Activated CD4-positive, CD25-positive, alpha-beta regulatory T cell treated with anti-CD3 and anti-CD28 coated beads, Interleukin-2, amount 50 U/mL, for 16 hours (primary cell): ENCODE measurements around the gene POR.
"Not testable (repeated sequence)": the region's sequence is repeated elsewhere in the genome, so short reads cannot be mapped to it uniquely, and the experiment has no call there.

ENCODE experiments used
- DNase-seq: peaks from one replicate; pipeline ENCODE4 v3.0.0-alpha.2; 2020; ENCODE audit warnings: low read depth, low spot score

Gene POR

DNA sequence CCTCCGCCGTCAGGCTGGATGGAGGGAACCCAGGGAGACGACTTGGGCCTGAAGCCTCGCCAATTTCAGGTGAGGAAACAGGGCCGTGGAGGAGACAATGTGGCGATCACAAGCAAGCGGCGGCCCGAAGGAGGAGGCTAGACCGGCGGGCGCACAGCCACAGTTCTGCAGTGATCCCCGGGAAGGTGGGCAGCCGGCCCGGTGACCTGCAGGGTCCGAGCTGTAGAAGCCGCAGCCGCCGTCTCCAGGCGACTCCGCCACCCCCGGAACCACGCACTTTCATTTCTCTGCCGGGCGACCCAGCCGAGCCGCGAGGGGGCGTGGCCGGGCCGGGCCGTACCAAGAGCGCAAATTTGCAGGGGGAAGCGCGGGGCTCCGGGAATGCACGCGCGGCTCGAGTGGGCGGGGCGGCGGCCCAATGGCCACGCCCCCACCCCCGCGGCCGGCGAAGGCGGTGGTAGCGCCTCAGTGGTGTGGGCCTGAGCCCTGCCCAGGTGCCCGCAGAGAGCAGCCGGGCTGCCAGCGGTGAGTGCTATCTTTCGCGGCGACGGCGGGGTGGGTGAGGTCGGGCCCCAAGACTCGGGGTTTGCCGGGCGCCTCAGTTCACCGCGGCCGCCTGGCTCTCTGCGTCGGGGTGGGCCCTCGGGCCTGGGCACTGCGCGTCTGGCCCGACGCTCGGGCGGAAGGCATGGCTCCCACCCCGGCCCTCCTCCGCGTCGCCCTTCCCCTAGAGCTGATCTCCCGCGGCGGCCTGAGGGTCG is at the start of gene POR:
Gene POR (plus strand): TSS at position 501 of the 761 bp plus-strand sequence. CDS start 38,847 bp downstream, outside the sequence.
- peak; percentile 94 for DNase-seq

DNA sequence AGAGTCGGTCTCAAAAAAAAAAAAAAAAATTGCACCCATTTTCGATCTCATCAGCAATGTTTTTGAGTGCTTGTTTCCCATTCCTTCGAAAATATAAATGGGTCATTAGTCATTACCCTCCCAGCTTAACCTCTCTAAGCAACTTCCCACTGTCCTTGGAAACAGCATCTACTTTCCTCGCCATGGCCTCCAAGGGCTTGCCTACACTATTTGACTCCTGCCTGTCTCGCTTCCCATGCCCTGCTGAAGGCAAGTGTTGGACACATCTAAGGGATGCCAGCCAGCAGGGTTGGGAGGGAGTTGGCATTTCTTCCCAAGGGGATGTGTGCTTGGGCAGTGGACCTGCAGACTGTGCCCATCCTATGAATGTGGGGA is 48.9 kb upstream of the POR start:
- DNase-seq = no peak

DNA sequence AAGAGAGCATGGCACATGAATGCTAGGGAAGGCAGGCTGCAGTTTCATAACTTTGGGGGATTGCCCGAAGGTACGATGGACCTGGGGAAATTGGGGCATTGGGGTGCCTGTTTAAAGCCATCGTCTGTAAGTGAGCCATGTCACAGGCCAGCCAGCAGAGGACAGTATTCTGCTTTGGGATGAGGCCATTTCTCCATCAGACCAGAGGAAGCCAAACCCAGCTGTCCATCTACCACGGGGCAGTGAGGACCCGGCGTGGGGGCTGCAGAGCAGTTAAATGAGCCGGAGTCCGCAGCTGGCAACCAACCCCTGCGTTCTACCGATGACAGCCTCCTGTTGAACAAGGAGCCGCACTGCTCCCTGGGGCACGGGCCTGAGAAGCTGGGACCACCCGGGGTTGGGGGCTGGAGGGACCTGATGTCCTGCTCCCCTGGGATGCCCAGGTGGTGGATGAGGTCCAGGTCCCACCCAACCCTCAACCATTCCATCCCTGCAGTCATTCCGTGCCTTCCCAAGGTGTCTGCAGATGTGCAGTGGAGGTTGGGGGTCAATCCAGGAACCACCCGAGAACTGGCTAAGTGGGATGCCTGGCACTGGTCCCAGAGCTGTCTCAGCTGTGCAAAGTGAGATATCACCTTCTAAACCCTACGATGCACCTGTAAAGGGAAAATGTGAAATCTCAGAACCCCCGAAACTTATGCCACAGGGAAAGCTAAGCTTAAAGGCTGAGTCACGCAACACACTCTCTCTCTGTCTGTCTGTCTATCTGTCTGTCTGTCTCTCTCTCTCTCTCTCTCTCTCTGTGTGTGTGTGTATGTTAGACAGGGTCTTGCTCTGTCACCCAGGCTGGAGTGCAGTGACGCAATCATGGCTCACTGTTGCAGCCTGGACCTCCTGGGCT is 48.2 kb upstream of the POR start:
- DNase-seq = no peak

DNA sequence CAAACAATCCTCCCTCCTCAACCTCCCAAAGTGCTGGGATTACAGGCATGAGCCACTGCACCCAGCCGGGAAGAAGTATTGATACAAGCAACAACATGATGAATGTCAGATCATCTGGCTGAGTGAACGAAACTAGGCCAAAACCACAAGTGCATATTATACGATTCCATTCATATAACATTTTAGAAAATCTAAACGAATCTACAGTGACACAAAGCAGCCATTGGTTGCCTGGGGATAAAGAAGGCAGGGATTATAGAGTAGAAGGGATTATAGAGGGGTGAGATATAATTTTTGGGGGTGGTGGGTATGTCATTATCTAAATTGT is 47.6 kb upstream of the POR start:
- no peak for DNase-seq

DNA sequence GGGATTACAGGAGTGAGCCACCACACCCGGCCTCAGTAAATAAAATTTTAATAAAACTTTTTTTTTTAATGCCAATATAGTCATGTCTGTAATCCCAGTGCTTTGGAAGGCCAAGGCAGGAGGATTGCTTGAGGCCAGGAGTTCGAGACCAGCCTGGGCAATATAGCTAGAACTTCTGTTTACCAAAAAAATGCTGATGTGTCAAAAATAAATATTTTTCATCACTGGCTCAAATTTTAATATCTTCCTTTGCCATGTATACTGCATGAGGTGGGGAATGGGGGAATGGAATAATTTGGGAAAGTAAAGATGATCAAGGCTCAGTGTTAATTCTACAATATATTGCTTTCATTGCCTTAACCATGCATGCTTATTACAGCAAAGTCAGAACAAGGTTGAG is 46.8 kb upstream of the POR start:
- no peak for DNase-seq

DNA sequence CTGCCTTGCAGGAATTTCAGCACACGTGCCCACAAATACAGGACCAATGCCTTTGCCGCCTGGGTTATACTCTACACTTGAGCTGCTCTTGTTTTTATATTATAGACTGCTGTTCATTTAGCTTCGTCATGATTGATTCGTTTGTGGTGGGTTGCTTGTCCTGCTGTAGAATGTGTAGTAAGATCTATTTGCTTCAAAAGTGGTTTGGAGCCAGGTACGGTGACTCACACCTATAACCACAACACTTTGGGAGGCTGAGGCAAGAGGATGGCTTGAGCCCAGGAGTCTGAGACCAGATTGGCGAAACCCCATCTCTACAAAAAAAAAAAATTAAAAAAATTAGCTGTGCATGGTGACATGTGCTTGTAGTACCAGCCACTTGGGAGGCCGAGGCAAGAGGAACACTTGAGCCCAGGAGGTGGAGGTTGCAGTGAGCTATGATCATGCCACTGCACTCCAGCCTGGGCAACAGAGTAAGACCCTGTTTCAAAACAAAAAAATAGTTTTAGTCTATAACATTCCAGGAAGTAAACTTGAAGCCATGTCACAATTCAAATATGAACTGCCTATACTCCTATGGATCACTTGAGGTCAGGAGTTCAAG is 45.1 kb upstream of the POR start:
- DNase-seq = no peak

DNA sequence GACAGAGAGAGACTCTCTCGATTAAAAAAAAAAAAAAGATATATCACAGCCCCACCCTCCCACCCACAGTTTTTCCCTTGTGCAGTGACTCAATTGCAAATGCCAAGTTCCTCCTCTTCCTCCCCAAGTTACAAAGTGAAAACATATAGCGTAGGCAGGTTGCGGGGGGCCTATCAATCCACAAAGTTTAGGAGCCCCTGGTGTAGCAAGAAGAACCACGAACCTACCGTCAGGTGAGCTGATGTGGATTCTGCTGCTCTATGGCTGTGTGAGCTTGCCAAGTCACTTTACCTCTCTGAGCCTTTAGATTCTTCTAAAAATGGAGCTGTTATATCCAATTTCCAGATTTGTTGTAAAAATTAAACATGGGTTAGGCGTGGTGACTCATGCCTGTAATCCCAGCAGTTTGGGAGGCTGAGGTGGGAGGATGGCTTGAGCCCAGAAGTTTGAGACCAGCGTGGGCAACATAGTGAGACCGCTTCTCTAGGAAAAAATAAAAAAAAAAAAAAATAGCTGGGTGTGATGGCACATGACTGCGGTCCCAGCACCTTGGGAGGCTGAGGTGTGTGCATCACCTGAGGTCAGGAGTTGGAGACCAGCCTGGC is 44.3 kb upstream of the POR start:
- no peak for DNase-seq

DNA sequence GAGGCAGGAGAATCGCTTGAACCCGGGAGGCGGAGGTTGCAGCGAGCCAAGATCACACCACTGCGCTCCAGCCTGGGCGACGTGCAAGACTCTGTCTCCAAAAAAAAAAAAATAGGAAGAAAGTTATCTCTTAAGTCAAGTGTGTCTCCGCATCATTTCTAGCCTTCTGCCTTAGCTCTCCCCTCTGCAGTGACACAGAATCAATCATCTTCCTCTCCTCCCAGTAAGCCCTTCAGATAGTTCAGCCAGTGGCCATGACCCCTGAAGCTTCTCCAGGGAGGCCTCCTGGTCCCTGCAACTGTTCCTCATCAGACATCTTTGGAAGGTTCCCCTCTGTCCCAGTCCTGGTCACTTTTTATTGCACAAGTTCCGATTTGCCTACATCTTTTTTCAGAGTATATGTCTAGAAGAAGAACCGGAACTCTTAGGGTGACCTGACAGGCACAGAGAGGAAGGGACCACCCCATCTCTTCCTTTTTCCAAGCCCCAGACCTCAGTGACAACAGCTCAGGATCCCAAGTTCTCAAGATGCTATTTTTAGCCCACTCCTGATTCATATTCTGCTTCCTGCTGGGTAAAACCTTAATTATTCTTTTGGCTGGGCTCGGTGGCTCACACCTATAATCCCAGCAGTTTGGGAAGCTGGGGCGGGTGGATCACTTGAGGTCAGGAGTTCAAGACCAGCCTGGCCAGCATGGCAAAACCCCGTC is 42.7 kb upstream of the POR start:
- DNase-seq = no peak

DNA sequence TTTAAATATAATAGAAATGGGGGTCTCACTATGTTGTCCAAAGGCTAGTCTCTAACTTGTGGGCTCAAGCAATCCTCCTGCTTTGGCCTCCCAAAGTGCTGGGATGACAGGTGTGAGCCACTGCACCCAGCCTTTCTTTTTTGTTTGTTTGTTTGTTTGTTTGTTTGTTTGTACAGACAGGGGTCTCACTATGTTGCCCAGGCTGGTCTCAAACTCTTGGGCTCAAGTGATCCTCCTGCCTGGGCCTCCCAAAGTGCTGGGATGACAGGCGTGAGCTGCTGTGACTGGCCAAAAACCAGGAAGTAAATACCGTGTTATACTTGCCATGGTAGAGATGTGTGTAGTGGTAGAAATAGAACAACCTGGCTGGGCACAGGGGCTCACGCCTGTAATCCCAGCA is 40.8 kb upstream of the POR start:
- DNase-seq = not testable (repeated sequence)

DNA sequence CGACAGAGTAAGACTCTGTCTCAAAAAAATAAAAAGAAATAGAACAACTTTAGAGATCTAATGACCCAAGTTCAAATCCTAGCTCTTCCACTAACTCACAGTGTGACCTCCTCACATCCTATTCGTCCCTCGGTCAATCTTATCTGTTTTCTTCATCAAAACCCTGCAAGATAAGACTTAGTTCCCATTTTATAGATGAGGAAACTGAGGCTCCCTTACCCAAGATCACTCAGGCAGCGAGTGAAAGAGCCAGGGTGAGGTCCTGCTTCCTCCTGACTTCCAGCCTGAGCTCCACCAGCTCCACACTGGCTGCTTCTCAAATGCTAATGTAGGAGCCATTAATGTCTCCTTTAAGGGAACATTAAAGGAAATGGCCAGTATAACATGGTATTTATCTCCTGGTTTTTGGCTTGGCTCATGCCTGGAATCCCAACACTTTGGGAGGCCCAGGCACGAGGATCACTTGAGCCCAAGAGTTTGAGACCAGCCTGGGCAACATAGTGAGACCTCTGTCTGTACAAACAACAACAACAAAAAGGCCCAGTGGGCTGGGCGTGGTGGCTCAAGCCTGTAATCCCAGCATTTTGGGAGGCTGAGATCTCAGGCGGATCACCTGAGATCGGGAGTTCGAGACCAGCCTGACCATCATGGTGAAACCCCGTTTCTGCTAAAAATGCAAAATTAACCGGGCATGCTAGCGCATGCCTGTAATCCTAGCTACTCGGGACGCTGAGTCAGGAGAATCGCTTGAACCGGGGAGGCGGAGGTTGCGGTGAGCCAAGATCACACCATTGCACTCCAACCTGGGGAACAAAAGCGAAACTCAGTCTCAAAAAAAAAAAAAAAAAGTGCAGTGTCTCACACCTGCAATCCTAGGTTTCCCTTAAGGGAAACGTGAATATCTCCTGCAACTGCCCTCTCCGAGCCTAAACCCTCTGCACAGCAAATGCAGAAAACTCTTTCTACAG is 39.6 kb upstream of the POR start:
- no peak for DNase-seq

DNA sequence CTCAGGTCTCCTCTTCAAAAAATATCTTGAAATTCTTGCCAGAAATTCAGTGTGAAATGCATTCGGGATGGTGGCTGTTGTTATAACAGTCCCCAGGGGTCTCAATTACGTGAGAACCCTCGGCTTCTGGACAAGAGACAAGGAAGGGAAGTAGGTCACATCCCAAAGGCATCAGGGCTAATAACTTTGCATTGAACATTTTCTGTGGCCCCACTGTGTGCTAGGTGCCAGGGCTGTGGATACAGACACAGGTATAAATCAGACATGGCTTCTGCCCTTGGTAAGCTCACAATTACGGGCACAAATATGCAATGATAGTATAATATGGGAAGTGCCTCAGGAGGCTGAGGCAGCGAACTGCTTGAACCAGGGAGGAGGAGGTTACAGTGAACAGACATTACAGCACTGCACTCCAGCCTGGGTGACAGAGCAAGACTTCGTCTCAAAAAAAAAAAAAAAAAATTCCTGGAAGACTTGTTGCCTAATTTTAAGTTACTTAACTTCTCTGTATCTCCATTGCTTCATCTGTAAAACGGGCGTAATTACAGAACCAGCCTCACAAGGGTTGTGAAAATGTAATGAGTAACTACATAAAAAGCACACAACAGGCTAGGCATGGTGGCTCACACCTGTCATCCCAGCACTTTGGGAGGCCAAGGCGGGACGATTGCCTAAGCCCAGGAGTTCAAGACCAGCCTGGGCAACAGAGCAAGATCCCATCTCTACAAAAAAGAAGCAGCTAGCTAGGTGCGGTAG is 38.7 kb upstream of the POR start:
- DNase-seq = no peak

DNA sequence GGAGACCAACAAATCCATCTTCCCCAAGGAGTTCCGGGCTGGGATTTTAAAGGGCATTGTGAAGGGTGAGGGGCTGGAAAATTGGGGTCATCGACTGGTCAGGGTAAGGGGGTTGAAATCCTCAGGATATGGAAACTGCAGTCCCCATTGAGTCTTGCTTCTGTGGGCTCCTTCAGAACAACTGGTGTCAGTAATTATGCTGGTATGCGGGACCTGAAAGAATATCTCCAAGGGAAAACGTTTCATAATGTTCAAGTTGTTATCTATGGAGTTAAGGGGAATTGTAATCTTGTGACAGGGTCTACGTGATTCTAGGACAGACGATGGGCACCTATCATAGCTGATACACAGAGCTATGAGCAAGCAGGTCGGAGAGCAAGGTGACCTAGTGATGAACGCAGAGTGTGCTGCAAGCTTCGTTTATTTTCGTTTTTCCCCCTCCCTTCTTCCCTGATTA is 36.6 kb upstream of the POR start:
- DNase-seq = no peak

DNA sequence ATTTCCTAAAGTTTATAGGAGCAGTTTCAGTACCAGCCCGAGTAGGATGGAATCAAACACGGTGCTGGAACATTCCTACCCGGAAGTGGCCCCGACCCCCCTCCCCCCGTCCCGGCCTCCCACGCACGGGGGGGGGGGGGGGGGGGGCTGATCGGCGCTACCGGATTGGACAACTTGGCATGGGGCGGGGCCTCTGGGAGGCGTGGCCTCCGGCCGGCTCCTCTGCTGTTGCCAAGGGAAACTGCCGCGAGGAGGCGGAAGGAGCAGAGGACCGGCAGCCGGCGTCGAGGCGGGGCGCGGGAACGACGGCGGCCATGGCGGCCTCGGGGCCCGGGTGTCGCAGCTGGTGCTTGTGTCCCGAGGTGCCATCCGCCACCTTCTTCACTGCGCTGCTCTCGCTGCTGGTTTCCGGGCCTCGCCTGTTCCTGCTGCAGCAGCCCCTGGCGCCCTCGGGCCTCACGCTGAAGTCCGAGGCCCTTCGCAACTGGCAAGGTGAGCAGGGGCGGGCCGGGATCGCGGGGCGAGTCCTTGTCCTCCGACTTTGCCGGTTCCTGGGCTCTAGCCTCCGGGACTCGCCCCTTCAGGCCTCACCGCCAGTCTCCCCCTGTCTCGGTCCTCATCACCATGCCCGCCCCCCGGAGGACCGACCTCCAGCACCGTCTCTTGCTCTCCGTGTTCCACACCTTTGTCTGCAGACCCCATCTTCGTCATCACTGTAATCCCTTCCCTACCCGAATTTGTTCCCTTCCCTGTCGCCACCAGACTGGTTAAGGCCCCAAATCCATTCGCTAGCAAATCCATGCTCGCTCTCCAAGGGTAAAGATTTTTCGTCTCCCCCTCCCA is 36.0 kb upstream of the POR start, which contains the start of gene RHBDD2:
Gene RHBDD2 (plus strand): TSS at position 266 of the 843 bp plus-strand sequence. CDS start 49 bp downstream, at position 315.
- peak; percentile 94 for DNase-seq

DNA sequence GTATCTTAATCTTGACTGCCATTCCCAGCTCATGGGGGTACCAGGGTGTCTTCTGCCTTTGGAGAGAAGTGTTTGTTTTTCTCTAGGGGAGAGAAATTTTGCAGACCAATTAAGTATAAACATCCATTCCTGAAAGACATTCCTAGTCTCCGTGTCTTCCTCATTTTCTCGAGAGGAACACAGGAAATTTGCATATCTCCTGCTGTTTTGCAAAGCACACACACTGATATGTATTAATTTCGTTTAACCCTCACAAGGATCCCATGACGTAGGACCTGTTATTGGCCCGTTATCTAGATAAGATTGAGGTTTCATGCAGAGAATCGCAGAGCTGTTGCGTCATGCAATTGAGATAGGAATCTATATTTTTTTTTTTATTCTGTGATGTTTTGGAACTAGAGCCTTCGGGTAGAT is 35.2 kb upstream of the POR start:
- DNase-seq = peak; percentile 15

DNA sequence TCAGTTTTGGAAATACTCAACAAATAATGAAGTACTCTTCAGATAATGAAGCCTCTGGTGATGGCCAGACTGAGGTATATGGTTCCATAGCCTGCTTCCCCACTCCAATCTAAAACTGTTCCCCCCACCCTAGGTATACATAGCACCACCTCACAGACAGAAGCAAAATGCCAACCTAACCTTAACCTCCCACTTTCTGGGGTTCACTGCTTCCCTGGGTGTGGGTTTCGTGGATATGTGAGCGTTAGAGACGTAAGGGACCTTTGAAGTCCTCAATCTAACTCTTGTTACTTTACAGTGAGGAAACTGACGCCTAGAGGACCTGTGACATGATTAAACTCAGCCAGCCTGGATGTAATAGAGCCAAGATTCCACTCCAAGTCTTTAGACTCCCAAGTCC is 34.7 kb upstream of the POR start:
- no peak for DNase-seq

DNA sequence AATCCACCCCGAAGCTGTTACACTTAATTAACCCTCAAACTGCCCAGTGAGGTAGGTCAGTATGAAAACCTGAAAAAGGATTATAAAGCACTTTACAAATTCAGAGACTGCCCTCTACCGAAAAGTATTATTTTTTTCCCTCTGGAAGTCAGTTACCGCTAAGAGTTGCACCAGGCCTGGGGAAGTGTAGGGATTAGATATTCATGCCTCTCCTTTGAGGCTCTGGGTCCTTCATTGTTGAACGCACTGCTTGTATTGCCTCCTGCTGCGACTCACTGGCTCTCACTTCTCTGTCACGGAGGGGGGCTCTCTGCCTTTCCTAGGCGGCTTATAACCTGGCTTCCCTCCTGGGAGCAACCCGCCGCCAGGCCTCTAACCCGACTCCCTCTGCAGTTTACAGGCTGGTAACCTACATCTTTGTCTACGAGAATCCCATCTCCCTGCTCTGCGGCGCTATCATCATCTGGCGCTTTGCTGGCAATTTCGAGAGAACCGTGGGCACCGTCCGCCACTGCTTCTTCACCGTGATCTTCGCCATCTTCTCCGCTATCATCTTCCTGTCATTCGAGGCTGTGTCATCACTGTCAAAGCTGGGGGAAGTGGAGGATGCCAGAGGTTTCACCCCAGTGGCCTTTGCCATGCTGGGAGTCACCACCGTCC is 33.4 kb upstream of the POR start:
- DNase-seq = no peak

DNA sequence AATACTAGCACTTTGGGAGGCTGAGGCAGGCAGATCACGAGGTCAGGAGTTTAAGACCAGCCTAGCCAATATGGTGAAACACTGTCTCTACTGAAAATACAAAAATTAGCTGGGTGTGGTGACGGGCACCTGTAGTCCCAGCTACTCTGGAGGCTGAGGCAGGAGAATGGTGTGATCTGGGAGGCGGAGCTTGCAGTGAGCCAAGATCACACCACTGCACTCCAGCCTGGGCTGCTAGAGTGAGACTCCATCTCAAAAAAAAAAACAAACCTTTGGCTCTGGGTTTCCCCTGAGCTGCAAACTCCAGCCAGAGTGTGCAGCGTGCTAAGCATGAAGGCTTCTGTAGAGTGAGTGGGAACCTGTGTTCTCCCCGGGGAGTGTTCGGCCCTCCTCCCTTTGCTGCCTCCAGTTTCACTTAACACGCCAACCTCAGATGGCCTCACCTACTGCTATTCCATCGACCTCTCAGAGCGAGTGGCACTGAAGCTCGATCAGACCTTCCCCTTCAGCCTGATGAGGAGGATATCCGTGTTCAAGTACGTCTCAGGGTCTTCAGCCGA is 31.6 kb upstream of the POR start:
- not testable (repeated sequence) for DNase-seq

DNA sequence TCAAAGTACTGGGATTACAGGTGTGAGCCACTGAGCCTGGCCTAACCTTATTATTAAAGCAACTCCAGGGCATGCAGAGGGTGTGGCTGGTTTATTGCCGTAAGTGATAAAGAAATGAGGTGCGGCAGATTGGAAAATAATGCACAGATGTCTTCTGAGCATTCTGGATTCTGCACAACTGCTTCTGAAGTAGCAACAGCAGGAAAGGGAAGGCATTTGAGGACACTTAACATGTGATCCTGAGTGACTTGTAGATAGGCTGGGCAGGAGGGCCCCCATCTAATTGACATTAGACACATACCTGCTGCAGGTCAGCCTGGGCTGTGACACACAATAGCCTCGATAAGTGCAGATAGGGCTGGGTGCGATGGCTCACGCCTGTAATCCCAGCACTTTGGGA is 30.5 kb upstream of the POR start:
- no peak for DNase-seq
